COR-L47 (cell line): ENCODE results near the gene RAD17.

Experiments used
- DNase-seq: peaks from one replicate; lab custom pipeline; 2025; lab: John Stamatoyannopoulos, UW

Gene RAD17

DNA sequence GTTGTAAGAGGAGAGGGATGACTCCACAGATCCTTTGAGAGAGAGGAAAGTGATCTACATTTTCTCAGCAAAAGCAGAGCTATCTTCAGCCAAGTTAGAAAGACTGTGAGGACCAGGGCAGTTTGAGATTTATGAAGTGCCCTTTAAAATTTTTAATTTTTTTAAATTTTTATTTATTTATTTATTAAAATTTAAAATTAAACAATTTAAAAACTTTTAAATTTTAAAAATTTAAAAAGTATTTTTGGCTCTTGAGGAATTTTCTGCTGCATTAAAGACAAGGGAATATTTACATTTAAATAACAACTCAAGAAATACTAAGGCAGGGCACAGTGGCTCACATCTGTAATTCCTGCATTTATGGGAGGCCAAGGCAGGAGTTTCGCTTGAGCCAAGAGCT is 92.6 kb downstream of the RAD17 start:
- DNase-seq = no peak
